Liver (tissue), 9 donors: ENCODE results near the gene SLC30A4. TPM values are rescaled to one million over a fixed set of nuclear protein-coding genes. Genes with fewer than 3 reads are reported as not detected.

Source experiments
- DNase-seq: peaks from one replicate; pipeline ENCODE4 v3.0.0-alpha.2; 2017; ENCODE audit warnings: low spot score
- H3K27ac ChIP-seq, 2 donors: one replicate each; pipeline ENCODE4 v1.7.0; 2013; ENCODE audit warnings: inconsistent platforms in 2 of 2, low read length in 2 of 2, control low read depth in 1 of 2, low read depth in 1 of 2, mild to moderate bottlenecking in 1 of 2
- H3K27me3 ChIP-seq, 4 donors: one replicate each; pipeline versions ENCODE4 v1.6.1 to v1.7.0; 2013; ENCODE audit warnings: low read length in 3 of 4, inconsistent platforms in 1 of 4, mild to moderate bottlenecking in 1 of 4, moderate library complexity in 1 of 4; ENCODE audit not compliant: control insufficient read depth in 4 of 4, insufficient read depth in 4 of 4
- H3K36me3 ChIP-seq, 4 donors: one replicate each; pipeline versions ENCODE4 v1.6.1 to v1.7.0; 2013; ENCODE audit warnings: low read length in 3 of 4, mild to moderate bottlenecking in 3 of 4, low read depth in 1 of 4, moderate library complexity in 1 of 4; ENCODE audit not compliant: control insufficient read depth in 4 of 4, insufficient read depth in 3 of 4
- H3K4me1 ChIP-seq, 4 donors: one replicate each; pipeline versions ENCODE4 v1.6.1 to v1.7.0; 2013; ENCODE audit warnings: low read length in 3 of 4, mild to moderate bottlenecking in 3 of 4, moderate library complexity in 1 of 4; ENCODE audit not compliant: control insufficient read depth in 4 of 4, insufficient read depth in 4 of 4
- H3K4me3 ChIP-seq, 3 donors: one replicate each; pipeline versions ENCODE4 v1.6.1 to v1.7.0; 2013; ENCODE audit warnings: low read length in 3 of 3, control low read depth in 1 of 3, low read depth in 1 of 3, mild to moderate bottlenecking in 1 of 3
- H3K9ac ChIP-seq, 2 donors: one replicate each; pipeline ENCODE4 v1.7.0; 2013; ENCODE audit warnings: low read length in 2 of 2, mild to moderate bottlenecking in 2 of 2, moderate library complexity in 2 of 2, control low read depth in 1 of 2, low read depth in 1 of 2
- H3K9me3 ChIP-seq, 4 donors: one replicate each; pipeline versions ENCODE4 v1.6.1 to v1.7.0; 2013; ENCODE audit warnings: low read length in 3 of 4; ENCODE audit not compliant: control insufficient read depth in 4 of 4
- ATF3 ChIP-seq: IDR thresholded peaks from 2 replicates; pipeline ENCODE4 v1.6.1; 2016; ENCODE audit warnings: antibody characterized with exemption
- CTCF ChIP-seq: fragments of 150-350 bp; IDR thresholded peaks from 2 replicates; pipeline ENCODE4 v1.5.1; 2017; ENCODE audit warnings: improper control_type of control experiment, low read depth, low read length; ENCODE audit not compliant: missing input control
- EGR1 ChIP-seq, 2 donors: IDR thresholded peaks; 2 replicates each; pipeline ENCODE4 v1.6.1; 2016 to 2018; ENCODE audit warnings: antibody characterized with exemption in 2 of 2, low read depth in 2 of 2
- FOXA1 ChIP-seq: IDR thresholded peaks from 2 replicates; pipeline ENCODE4 v1.6.1; 2016; ENCODE audit warnings: antibody characterized with exemption
- FOXA2 ChIP-seq: IDR thresholded peaks from 2 replicates; pipeline ENCODE4 v1.6.1; 2016; ENCODE audit warnings: antibody characterized with exemption
- GABPA ChIP-seq, 2 donors: IDR thresholded peaks in 1 of 2; conservative IDR thresholded peaks in 1 of 2; 2 replicates each; pipeline ENCODE4 v1.6.1; 2016; ENCODE audit warnings: antibody characterized with exemption in 2 of 2, mild to moderate bottlenecking in 1 of 2, moderate library complexity in 1 of 2
- HNF4A ChIP-seq, 2 donors: conservative IDR thresholded peaks; 2 replicates each; pipeline ENCODE4 v1.6.1; 2016; ENCODE audit warnings: antibody characterized with exemption in 2 of 2, mild to moderate bottlenecking in 2 of 2
- HNF4G ChIP-seq: IDR thresholded peaks from 2 replicates; pipeline ENCODE4 v1.6.1; 2016; ENCODE audit warnings: antibody characterized with exemption
- JUND ChIP-seq, 2 donors: IDR thresholded peaks; 2 replicates each; pipeline ENCODE4 v1.6.1; 2016; ENCODE audit warnings: antibody characterized with exemption in 2 of 2
- MAX ChIP-seq: IDR thresholded peaks from 2 replicates; pipeline ENCODE4 v1.6.1; 2016; ENCODE audit warnings: antibody characterized with exemption
- RAD21 ChIP-seq, 2 donors: IDR thresholded peaks; 2 replicates each; pipeline ENCODE4 v1.6.1; 2016; ENCODE audit warnings: antibody characterized with exemption in 2 of 2, mild to moderate bottlenecking in 2 of 2
- REST ChIP-seq: IDR thresholded peaks from 2 replicates; pipeline ENCODE4 v1.6.1; 2016; ENCODE audit warnings: antibody characterized with exemption, mild to moderate bottlenecking
- RXRA ChIP-seq, 2 donors: IDR thresholded peaks; 2 replicates each; pipeline ENCODE4 v1.6.1; 2017 to 2018; ENCODE audit warnings: antibody characterized with exemption in 2 of 2, mild to moderate bottlenecking in 1 of 2
- SP1 ChIP-seq: IDR thresholded peaks from 2 replicates; pipeline ENCODE4 v1.6.1; 2018; ENCODE audit warnings: antibody characterized with exemption, mild to moderate bottlenecking
- TAF1 ChIP-seq: conservative IDR thresholded peaks from 2 replicates; pipeline ENCODE4 v1.6.1; 2016; ENCODE audit warnings: antibody characterized with exemption, mild to moderate bottlenecking
- YY1 ChIP-seq: IDR thresholded peaks from 2 replicates; pipeline ENCODE4 v1.6.1; 2016; ENCODE audit warnings: antibody characterized with exemption, mild to moderate bottlenecking
- ZBTB33 ChIP-seq: IDR thresholded peaks from 2 replicates; pipeline ENCODE4 v1.6.1; 2016; ENCODE audit warnings: antibody characterized with exemption
- WGBS: extraction: QIAGEN DNeasy Blood & Tissue Kit; methylation state at CpG from one replicate; pipeline ENCODE4 v1.1.7; 2013; 5-methylcytosine and 5-hydroxymethylcytosine counted together
- polyA plus RNA-seq, 2 donors: library from polyadenylated mRNA; stranded (reverse) in 1 of 2; unstranded in 1 of 2; fragments of 200-250 nt in 1 of 2; fragments of >200 nt in 1 of 2; fragmentation: Nextera tagmentation in 1 of 2; extraction: Ambion mirVana in 1 of 2; gene quantifications; one replicate each; pipeline versions ENCODE4 v1.2.1 to v1.2.3, GENCODE V29; 2013 to 2015
- total RNA-seq, 2 donors: library from RNA; depleted of rRNA; stranded (reverse); fragments of >200 nt; gene quantifications; one replicate each; pipeline ENCODE4 v1.2.3, GENCODE V29; 2014
- donor health status: healthy.
- donor health status: healthy.
- donor health status: healthy.
- donor health status: healthy.
- donor health status: healthy.

Gene SLC30A4
- total and polyA plus RNA-seq, 4 donors, result 0.69 to 5.6 (median 2.7) TPM

GRCh38 chr15:45529613-45530012 is 7.1 kb upstream of the SLC30A4 start:
- H3K4me1 ChIP-seq, result no peaks in the 10 kb centered on the region
- TF ChIP-seq RXRA (IDR thresholded peaks at IDR 0.05) (no peak), GABPA (IDR thresholded peaks at IDR 0.05 in 1 of 2, conservative IDR thresholded peaks at IDR 0.05 in 1 of 2) (no peak), MAX (no peak), FOXA1 (no peak), EGR1 (IDR thresholded peaks at IDR 0.05; ENCODE audit: low read depth in 2 of 2) (no peak), JUND (IDR thresholded peaks at IDR 0.05) (no peak), CTCF (no peak), RAD21 (IDR thresholded peaks at IDR 0.05) (no peak), HNF4A (conservative IDR thresholded peaks at IDR 0.05) (no peak), HNF4G (no peak), ZBTB33 (no peak), FOXA2 (no peak), REST (no peak), SP1 (no peak)
- 81% methylated on average over 3 of the region's 3 CpGs for WGBS
- no peak overlapping the region for H3K27ac ChIP-seq
- H3K4me3 ChIP-seq, result no peak overlapping the region
- H3K36me3 ChIP-seq, result no peaks in the 10 kb centered on the region
- H3K27me3 ChIP-seq, result no peaks in the 10 kb centered on the region
- no peak for DNase-seq
- no peak overlapping the region for H3K9ac ChIP-seq
- H3K9me3 ChIP-seq, result no peaks in the 10 kb centered on the region

GRCh38 chr15:45527086-45527485 is 4.5 kb upstream of the SLC30A4 start:
- no peak overlapping the region for H3K4me3 ChIP-seq
- H3K4me1 ChIP-seq, result peaks cover 0 to 4% (median 0%) of the 10 kb centered on the region in 4 donors
- TF ChIP-seq RAD21 (IDR thresholded peaks at IDR 0.05) (no peak), RXRA (IDR thresholded peaks at IDR 0.05) (no peak), FOXA1 (no peak), TAF1 (no peak), SP1 (no peak), JUND (IDR thresholded peaks at IDR 0.05) (no peak), GABPA (IDR thresholded peaks at IDR 0.05 in 1 of 2, conservative IDR thresholded peaks at IDR 0.05 in 1 of 2) (no peak), YY1 (no peak), CTCF (no peak), ZBTB33 (no peak), HNF4G (no peak), MAX (no peak), ATF3 (no peak)
- no peak overlapping the region for H3K27ac ChIP-seq
- H3K9me3 ChIP-seq, result no peaks in the 10 kb centered on the region
- H3K27me3 ChIP-seq, result no peaks in the 10 kb centered on the region
- H3K36me3 ChIP-seq, result no peaks in the 10 kb centered on the region
- H3K9ac ChIP-seq, result no peak overlapping the region
- WGBS, result 85% methylated on average over 8 of the region's 8 CpGs
- DNase-seq, result no peak
